Measurements from ENCODE around the gene TRUB1.

Gene TRUB1

GRCh38 chr10:114975091-114975490, 37.1 kb downstream of the TRUB1 start:
- no peak for DNase-seq (ENCODE audit: low read depth in 2 of 2)

- no peak for DNase-seq (ENCODE audit: low read depth in 2 of 2)
Observed at GRCh38 chr10:114982989-114983388, 45.0 kb downstream of the TRUB1 start.

GRCh38 chr10:114987995-114988394, 50.0 kb downstream of the TRUB1 start:
- no peak for DNase-seq (ENCODE audit: low read depth in 2 of 2)

GRCh38 chr10:114990586-114990985, 52.6 kb downstream of the TRUB1 start:
- no peak for DNase-seq (ENCODE audit: low read depth in 2 of 2)

GRCh38 chr10:114990991-114991390, 53.0 kb downstream of the TRUB1 start:
- DNase-seq (ENCODE audit: low read depth in 2 of 2), result no peak

- DNase-seq (ENCODE audit: low read depth in 2 of 2), result no peak
Observed at GRCh38 chr10:114992189-114992775, 54.3 kb downstream of the TRUB1 start.

- DNase-seq (ENCODE audit: low read depth in 2 of 2), result no peak
Observed at GRCh38 chr10:114995468-114996247, 57.7 kb downstream of the TRUB1 start.

- DNase-seq (ENCODE audit: low read depth in 2 of 2), result no peak
Observed at GRCh38 chr10:114996542-114996941, 58.5 kb downstream of the TRUB1 start.

GRCh38 chr10:114998993-114999392, 61.0 kb downstream of the TRUB1 start:
- no peak for DNase-seq (ENCODE audit: low read depth in 2 of 2)

GRCh38 chr10:115001506-115002381, 63.7 kb downstream of the TRUB1 start:
- no peak for DNase-seq (ENCODE audit: low read depth in 2 of 2)

GRCh38 chr10:115003396-115003795, 65.4 kb downstream of the TRUB1 start:
- DNase-seq (ENCODE audit: low read depth in 2 of 2), result no peak

GRCh38 chr10:115004236-115004862, 66.4 kb downstream of the TRUB1 start:
- no peak for DNase-seq (ENCODE audit: low read depth in 2 of 2)

- DNase-seq (ENCODE audit: low read depth in 2 of 2), result no peak
Observed at GRCh38 chr10:115005771-115006170, 67.8 kb downstream of the TRUB1 start.

GRCh38 chr10:115018185-115018931, 80.4 kb downstream of the TRUB1 start:
- no peak for DNase-seq (ENCODE audit: low read depth in 2 of 2)

GRCh38 chr10:115020449-115020848, 82.5 kb downstream of the TRUB1 start:
- DNase-seq (ENCODE audit: low read depth in 2 of 2), result no peak

- no peak for DNase-seq (ENCODE audit: low read depth in 2 of 2)
Observed at GRCh38 chr10:115022733-115023132, 84.7 kb downstream of the TRUB1 start.

GRCh38 chr10:115023715-115024114, 85.7 kb downstream of the TRUB1 start:
- DNase-seq (ENCODE audit: low read depth in 2 of 2), result no peak

GRCh38 chr10:115024371-115024770, 86.4 kb downstream of the TRUB1 start:
- no peak for DNase-seq (ENCODE audit: low read depth in 2 of 2)

GRCh38 chr10:115026056-115026745, 88.2 kb downstream of the TRUB1 start:
- no peak for DNase-seq (ENCODE audit: low read depth in 2 of 2)

GRCh38 chr10:115026746-115027140, 88.7 kb downstream of the TRUB1 start:
- no peak for DNase-seq (ENCODE audit: low read depth in 2 of 2)

Measured in stimulated activated CD8-positive, alpha-beta memory T cell treated with anti-CD3 and anti-CD28 coated beads, Interleukin-2, amount 100 ng/mL, for 48 hours (primary cell).